ENCODE results near the gene MLLT10.

DNA sequence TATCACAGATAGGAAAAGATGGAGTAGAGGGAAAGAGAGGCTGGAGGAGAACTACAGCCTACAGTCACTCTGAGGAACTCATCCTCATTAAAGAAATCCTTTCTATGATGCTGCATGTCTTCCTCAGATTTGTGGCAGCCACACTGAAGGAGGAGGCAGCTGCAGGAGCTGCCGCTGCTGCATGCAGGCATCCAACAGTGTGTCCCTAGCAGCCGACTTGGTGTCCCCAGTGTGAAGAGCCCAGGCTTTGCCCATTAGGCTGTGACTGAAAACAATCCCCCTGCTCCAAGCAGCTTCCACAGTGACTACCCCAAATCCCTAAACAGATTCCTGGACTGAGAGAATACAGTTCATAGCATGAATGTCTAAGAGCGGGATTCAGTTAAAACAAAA lies 31.7 kb upstream of the MLLT10 start:
- no peak for TF ChIP-seq POLR2AphosphoS5 (IDR thresholded peaks at IDR 0.05; ENCODE audit: insufficient read depth in 1 of 2, low read depth in 1 of 2)
- no peak for TF ChIP-seq CTCF (IDR thresholded peaks at IDR 0.05)

All from vagina (tissue), 2 donors.